Liver (tissue), 9 donors: ENCODE results near the gene LUC7L3. TPM values are rescaled to one million over a fixed set of nuclear protein-coding genes. Genes with fewer than 3 reads are reported as not detected.

Experiments
- DNase-seq: peaks from one replicate; pipeline ENCODE4 v3.0.0-alpha.2; 2017; ENCODE audit warnings: low spot score
- H3K27ac ChIP-seq, 2 donors: one replicate each; pipeline ENCODE4 v1.7.0; 2013; ENCODE audit warnings: inconsistent platforms in 2 of 2, low read length in 2 of 2, control low read depth in 1 of 2, low read depth in 1 of 2, mild to moderate bottlenecking in 1 of 2
- H3K27me3 ChIP-seq, 4 donors: one replicate each; pipeline versions ENCODE4 v1.6.1 to v1.7.0; 2013; ENCODE audit warnings: low read length in 3 of 4, inconsistent platforms in 1 of 4, mild to moderate bottlenecking in 1 of 4, moderate library complexity in 1 of 4; ENCODE audit not compliant: control insufficient read depth in 4 of 4, insufficient read depth in 4 of 4
- H3K36me3 ChIP-seq, 4 donors: one replicate each; pipeline versions ENCODE4 v1.6.1 to v1.7.0; 2013; ENCODE audit warnings: low read length in 3 of 4, mild to moderate bottlenecking in 3 of 4, low read depth in 1 of 4, moderate library complexity in 1 of 4; ENCODE audit not compliant: control insufficient read depth in 4 of 4, insufficient read depth in 3 of 4
- H3K4me1 ChIP-seq, 4 donors: one replicate each; pipeline versions ENCODE4 v1.6.1 to v1.7.0; 2013; ENCODE audit warnings: low read length in 3 of 4, mild to moderate bottlenecking in 3 of 4, moderate library complexity in 1 of 4; ENCODE audit not compliant: control insufficient read depth in 4 of 4, insufficient read depth in 4 of 4
- H3K4me3 ChIP-seq, 3 donors: one replicate each; pipeline versions ENCODE4 v1.6.1 to v1.7.0; 2013; ENCODE audit warnings: low read length in 3 of 3, control low read depth in 1 of 3, low read depth in 1 of 3, mild to moderate bottlenecking in 1 of 3
- H3K9ac ChIP-seq, 2 donors: one replicate each; pipeline ENCODE4 v1.7.0; 2013; ENCODE audit warnings: low read length in 2 of 2, mild to moderate bottlenecking in 2 of 2, moderate library complexity in 2 of 2, control low read depth in 1 of 2, low read depth in 1 of 2
- H3K9me3 ChIP-seq, 4 donors: one replicate each; pipeline versions ENCODE4 v1.6.1 to v1.7.0; 2013; ENCODE audit warnings: low read length in 3 of 4; ENCODE audit not compliant: control insufficient read depth in 4 of 4
- ATF3 ChIP-seq: IDR thresholded peaks from 2 replicates; pipeline ENCODE4 v1.6.1; 2016; ENCODE audit warnings: antibody characterized with exemption
- CTCF ChIP-seq: fragments of 150-350 bp; IDR thresholded peaks from 2 replicates; pipeline ENCODE4 v1.5.1; 2017; ENCODE audit warnings: improper control_type of control experiment, low read depth, low read length; ENCODE audit not compliant: missing input control
- EGR1 ChIP-seq, 2 donors: IDR thresholded peaks; 2 replicates each; pipeline ENCODE4 v1.6.1; 2016 to 2018; ENCODE audit warnings: antibody characterized with exemption in 2 of 2, low read depth in 2 of 2
- FOXA2 ChIP-seq: IDR thresholded peaks from 2 replicates; pipeline ENCODE4 v1.6.1; 2016; ENCODE audit warnings: antibody characterized with exemption
- HNF4A ChIP-seq, 2 donors: conservative IDR thresholded peaks; 2 replicates each; pipeline ENCODE4 v1.6.1; 2016; ENCODE audit warnings: antibody characterized with exemption in 2 of 2, mild to moderate bottlenecking in 2 of 2
- HNF4G ChIP-seq: IDR thresholded peaks from 2 replicates; pipeline ENCODE4 v1.6.1; 2016; ENCODE audit warnings: antibody characterized with exemption
- JUND ChIP-seq, 2 donors: IDR thresholded peaks; 2 replicates each; pipeline ENCODE4 v1.6.1; 2016; ENCODE audit warnings: antibody characterized with exemption in 2 of 2
- MAX ChIP-seq: IDR thresholded peaks from 2 replicates; pipeline ENCODE4 v1.6.1; 2016; ENCODE audit warnings: antibody characterized with exemption
- NR2F2 ChIP-seq: IDR thresholded peaks from 2 replicates; pipeline ENCODE4 v1.6.1; 2016; ENCODE audit warnings: antibody characterized with exemption
- RAD21 ChIP-seq, 2 donors: IDR thresholded peaks; 2 replicates each; pipeline ENCODE4 v1.6.1; 2016; ENCODE audit warnings: antibody characterized with exemption in 2 of 2, mild to moderate bottlenecking in 2 of 2
- RXRA ChIP-seq, 2 donors: IDR thresholded peaks; 2 replicates each; pipeline ENCODE4 v1.6.1; 2017 to 2018; ENCODE audit warnings: antibody characterized with exemption in 2 of 2, mild to moderate bottlenecking in 1 of 2
- SP1 ChIP-seq: IDR thresholded peaks from 2 replicates; pipeline ENCODE4 v1.6.1; 2018; ENCODE audit warnings: antibody characterized with exemption, mild to moderate bottlenecking
- YY1 ChIP-seq: IDR thresholded peaks from 2 replicates; pipeline ENCODE4 v1.6.1; 2016; ENCODE audit warnings: antibody characterized with exemption, mild to moderate bottlenecking
- ZBTB33 ChIP-seq: IDR thresholded peaks from 2 replicates; pipeline ENCODE4 v1.6.1; 2016; ENCODE audit warnings: antibody characterized with exemption
- WGBS: extraction: QIAGEN DNeasy Blood & Tissue Kit; methylation state at CpG from one replicate; pipeline ENCODE4 v1.1.7; 2013; 5-methylcytosine and 5-hydroxymethylcytosine counted together
- polyA plus RNA-seq, 2 donors: library from polyadenylated mRNA; stranded (reverse) in 1 of 2; unstranded in 1 of 2; fragments of 200-250 nt in 1 of 2; fragments of >200 nt in 1 of 2; fragmentation: Nextera tagmentation in 1 of 2; extraction: Ambion mirVana in 1 of 2; gene quantifications; one replicate each; pipeline versions ENCODE4 v1.2.1 to v1.2.3, GENCODE V29; 2013 to 2015
- total RNA-seq, 2 donors: library from RNA; depleted of rRNA; stranded (reverse); fragments of >200 nt; gene quantifications; one replicate each; pipeline ENCODE4 v1.2.3, GENCODE V29; 2014
- donor health status: healthy.
- donor health status: healthy.
- donor health status: healthy.
- donor health status: healthy.
- donor health status: healthy.

Gene LUC7L3
- total and polyA plus RNA-seq, 4 donors, result 15.5 to 126 (median 26.2) TPM

- Histone ChIP-seq H3K4me1 (peaks cover 18 to 58% (median 27%) of the 10 kb centered on the region in 4 donors), H3K27me3 (no peaks in the 10 kb centered on the region), H3K9ac (no peak overlapping the region), H3K36me3 (peaks cover 0 to 19% (median 6%) of the 10 kb centered on the region in 4 donors), H3K27ac (no peak overlapping the region), H3K9me3 (no peaks in the 10 kb centered on the region), H3K4me3 (no peak overlapping the region)
- WGBS, result 96% methylated on average over 12 of the region's 12 CpGs
- no peak for DNase-seq
- no peak for TF ChIP-seq EGR1 (IDR thresholded peaks at IDR 0.05; ENCODE audit: low read depth in 2 of 2)
- TF ChIP-seq ZBTB33, result no peak
- no peak for TF ChIP-seq JUND (IDR thresholded peaks at IDR 0.05)
- no peak for TF ChIP-seq RXRA (IDR thresholded peaks at IDR 0.05)
- TF ChIP-seq YY1, result no peak
- no peak for TF ChIP-seq HNF4A (conservative IDR thresholded peaks at IDR 0.05)
- TF ChIP-seq FOXA2, result no peak
- no peak for TF ChIP-seq CTCF
- TF ChIP-seq HNF4G, result no peak
- TF ChIP-seq MAX, result no peak
- TF ChIP-seq ATF3, result no peak
- TF ChIP-seq NR2F2, result no peak
- TF ChIP-seq SP1, result no peak
These were observed 41.5 kb upstream of the LUC7L3 start for GRCh38 chr17:50677851-50678375.

- no peak for DNase-seq
- Histone ChIP-seq H3K27ac (peak overlapping the region in 1 of 2 donors; percentile 6), H3K4me1 (peaks cover 22 to 62% (median 35%) of the 10 kb centered on the region in 4 donors), H3K9ac (no peak overlapping the region), H3K36me3 (peaks cover 0 to 19% (median 5%) of the 10 kb centered on the region in 4 donors), H3K9me3 (no peaks in the 10 kb centered on the region), H3K4me3 (no peak overlapping the region), H3K27me3 (no peaks in the 10 kb centered on the region)
- TF ChIP-seq RXRA (IDR thresholded peaks at IDR 0.05), result peak; percentile 57 to 88
- no peak for TF ChIP-seq NR2F2
- TF ChIP-seq SP1, result peak; percentile 25
- TF ChIP-seq HNF4A (conservative IDR thresholded peaks at IDR 0.05), result peak; percentile 17 to 60
- TF ChIP-seq JUND (IDR thresholded peaks at IDR 0.05), result peak in 1 of 2 donors; percentile 14
- 56% methylated on average over 11 of the region's 11 CpGs for WGBS
These were observed 40.3 kb upstream of the LUC7L3 start for GRCh38 chr17:50679008-50679544.

GRCh38 chr17:50680126-50680525 lies 39.3 kb upstream of the LUC7L3 start:
- 98% methylated on average over 5 of the region's 5 CpGs for WGBS

More at GRCh38 chr17:50680126-50680525, 39.3 kb upstream of the LUC7L3 start:
- Histone ChIP-seq H3K4me3 (no peak overlapping the region), H3K27me3 (no peaks in the 10 kb centered on the region), H3K9ac (no peak overlapping the region), H3K27ac (no peak overlapping the region), H3K4me1 (peaks cover 27 to 71% (median 43%) of the 10 kb centered on the region in 4 donors), H3K36me3 (peaks cover 0 to 19% (median 5%) of the 10 kb centered on the region in 4 donors), H3K9me3 (no peaks in the 10 kb centered on the region)
- TF ChIP-seq RXRA (IDR thresholded peaks at IDR 0.05) (no peak), SP1 (no peak), EGR1 (IDR thresholded peaks at IDR 0.05; ENCODE audit: low read depth in 2 of 2) (no peak), JUND (IDR thresholded peaks at IDR 0.05) (no peak), MAX (no peak), ZBTB33 (no peak), RAD21 (IDR thresholded peaks at IDR 0.05) (no peak), NR2F2 (no peak), CTCF (no peak)
- no peak for DNase-seq
